ENCODE measurements around the gene C6orf118.

- TF ChIP-seq, protein P1, sequence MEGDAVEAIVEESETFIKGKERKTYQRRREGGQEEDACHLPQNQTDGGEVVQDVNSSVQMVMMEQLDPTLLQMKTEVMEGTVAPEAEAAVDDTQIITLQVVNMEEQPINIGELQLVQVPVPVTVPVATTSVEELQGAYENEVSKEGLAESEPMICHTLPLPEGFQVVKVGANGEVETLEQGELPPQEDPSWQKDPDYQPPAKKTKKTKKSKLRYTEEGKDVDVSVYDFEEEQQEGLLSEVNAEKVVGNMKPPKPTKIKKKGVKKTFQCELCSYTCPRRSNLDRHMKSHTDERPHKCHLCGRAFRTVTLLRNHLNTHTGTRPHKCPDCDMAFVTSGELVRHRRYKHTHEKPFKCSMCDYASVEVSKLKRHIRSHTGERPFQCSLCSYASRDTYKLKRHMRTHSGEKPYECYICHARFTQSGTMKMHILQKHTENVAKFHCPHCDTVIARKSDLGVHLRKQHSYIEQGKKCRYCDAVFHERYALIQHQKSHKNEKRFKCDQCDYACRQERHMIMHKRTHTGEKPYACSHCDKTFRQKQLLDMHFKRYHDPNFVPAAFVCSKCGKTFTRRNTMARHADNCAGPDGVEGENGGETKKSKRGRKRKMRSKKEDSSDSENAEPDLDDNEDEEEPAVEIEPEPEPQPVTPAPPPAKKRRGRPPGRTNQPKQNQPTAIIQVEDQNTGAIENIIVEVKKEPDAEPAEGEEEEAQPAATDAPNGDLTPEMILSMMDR (IDR thresholded peaks at IDR 0.05; ENCODE audit: low read depth, low read length, poor library complexity, severe bottlenecking): no peak
- TF ChIP-seq EZH2phosphoT487 (IDR thresholded peaks at IDR 0.05; ENCODE audit: borderline replicate concordance, low read length): no peak
Measured at GRCh38 chr6:165231177-165231576, 78.2 kb downstream of the C6orf118 start.

Data from DOHH2 (cell line).